Measurements from ENCODE around the gene FRMPD2.
"Not testable (repeated sequence)": the region's sequence is repeated elsewhere in the genome, so short reads cannot be mapped to it uniquely, and the experiment has no call there.

Gene FRMPD2

DNA sequence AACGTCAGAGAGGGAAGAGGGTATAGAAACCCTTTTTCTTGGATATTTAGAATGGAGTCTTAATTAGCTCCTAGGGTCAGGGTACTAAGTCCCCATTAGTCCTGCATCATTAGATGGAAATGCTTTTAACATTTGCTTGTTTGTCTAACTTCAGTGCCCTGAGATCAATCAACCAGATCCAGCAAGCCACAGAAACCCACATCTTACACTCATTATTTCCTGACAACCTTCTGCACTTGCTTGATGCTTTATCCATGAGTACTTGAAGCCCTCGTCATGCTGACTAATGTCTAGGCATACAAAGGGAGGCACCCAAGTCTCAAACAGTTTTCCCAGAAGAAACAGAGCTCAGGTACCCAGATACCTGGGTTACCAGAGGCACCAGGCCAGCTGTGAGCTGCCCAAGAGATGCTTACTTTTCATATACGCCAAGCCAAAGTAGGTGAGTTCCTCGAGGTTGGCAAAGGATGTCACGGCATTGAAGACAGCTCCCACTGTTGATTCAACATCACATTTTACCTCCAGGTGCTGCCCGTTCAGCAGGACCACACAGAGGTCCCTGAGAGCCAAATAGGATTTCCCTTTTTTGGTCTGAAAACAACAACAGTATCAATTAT lies 42.7 kb downstream of the FRMPD2 start:
- no peak for DNase-seq
- Histone ChIP-seq H3K4me3 (ENCODE audit: low read depth, low read length) (no peak overlapping the region), H3K36me3 (no peaks in the 10 kb centered on the region), H3K4me1 (no peaks in the 10 kb centered on the region), H3K27me3 (peaks cover 3% of the 10 kb centered on the region; the same call in 1 of the 2 replicates), H3K9me3 (no peaks in the 10 kb centered on the region)
- TF ChIP-seq, protein P1, sequence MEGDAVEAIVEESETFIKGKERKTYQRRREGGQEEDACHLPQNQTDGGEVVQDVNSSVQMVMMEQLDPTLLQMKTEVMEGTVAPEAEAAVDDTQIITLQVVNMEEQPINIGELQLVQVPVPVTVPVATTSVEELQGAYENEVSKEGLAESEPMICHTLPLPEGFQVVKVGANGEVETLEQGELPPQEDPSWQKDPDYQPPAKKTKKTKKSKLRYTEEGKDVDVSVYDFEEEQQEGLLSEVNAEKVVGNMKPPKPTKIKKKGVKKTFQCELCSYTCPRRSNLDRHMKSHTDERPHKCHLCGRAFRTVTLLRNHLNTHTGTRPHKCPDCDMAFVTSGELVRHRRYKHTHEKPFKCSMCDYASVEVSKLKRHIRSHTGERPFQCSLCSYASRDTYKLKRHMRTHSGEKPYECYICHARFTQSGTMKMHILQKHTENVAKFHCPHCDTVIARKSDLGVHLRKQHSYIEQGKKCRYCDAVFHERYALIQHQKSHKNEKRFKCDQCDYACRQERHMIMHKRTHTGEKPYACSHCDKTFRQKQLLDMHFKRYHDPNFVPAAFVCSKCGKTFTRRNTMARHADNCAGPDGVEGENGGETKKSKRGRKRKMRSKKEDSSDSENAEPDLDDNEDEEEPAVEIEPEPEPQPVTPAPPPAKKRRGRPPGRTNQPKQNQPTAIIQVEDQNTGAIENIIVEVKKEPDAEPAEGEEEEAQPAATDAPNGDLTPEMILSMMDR (IDR thresholded peaks at IDR 0.05; ENCODE audit: low read depth, low read length): no peak

DNA sequence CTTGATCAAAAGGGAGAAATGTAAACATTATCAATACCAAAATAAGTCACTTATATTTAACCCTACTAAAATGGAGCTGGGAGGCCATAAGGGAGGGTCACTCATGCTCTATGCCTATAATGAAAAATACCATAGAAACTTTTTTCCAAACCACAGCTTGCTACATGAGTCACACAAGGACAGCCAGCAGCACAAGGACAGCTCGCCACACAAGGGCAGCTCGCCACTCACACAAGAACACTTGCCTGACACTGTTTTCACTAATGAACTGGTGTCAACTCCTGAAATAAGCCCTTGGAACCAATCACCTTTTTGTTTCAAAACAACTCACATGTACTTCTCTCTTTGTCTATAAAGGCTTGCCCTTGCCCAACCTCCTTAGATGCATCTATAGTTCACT lies 43.3 kb downstream of the FRMPD2 start:
- Histone ChIP-seq H3K4me3 (ENCODE audit: low read depth, low read length) (no peak overlapping the region), H3K4me1 (no peaks in the 10 kb centered on the region), H3K27me3 (peaks cover 3% of the 10 kb centered on the region; the same call in 1 of the 2 replicates), H3K9me3 (no peaks in the 10 kb centered on the region), H3K36me3 (no peaks in the 10 kb centered on the region)
- TF ChIP-seq, protein P1 (IDR thresholded peaks at IDR 0.05; ENCODE audit: low read depth, low read length): no peak
- DNase-seq: no peak

DNA sequence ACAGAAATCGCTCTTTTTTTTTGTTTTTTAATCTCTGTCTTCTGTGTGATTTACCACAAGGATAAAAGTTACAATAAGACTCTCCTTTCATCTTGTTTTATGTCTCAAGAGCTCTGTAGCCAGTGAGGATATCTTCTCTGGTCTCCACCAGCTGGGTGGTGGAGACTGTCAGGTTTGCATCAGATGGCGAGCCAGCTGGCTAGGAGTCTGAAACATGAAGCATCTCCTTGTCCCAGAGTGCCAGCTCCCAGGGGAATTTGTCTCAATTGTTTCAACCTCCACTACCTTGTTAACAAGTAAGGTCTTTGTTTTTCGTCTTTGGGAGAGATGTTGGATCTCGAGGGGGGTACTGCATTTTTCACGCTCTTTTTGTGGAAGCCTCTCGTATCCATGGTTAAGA lies 47.3 kb downstream of the FRMPD2 start:
- TF ChIP-seq, protein P1 (IDR thresholded peaks at IDR 0.05; ENCODE audit: low read depth, low read length): no peak
- H3K4me1 ChIP-seq: no peaks in the 10 kb centered on the region
- DNase-seq: no peak

DNA sequence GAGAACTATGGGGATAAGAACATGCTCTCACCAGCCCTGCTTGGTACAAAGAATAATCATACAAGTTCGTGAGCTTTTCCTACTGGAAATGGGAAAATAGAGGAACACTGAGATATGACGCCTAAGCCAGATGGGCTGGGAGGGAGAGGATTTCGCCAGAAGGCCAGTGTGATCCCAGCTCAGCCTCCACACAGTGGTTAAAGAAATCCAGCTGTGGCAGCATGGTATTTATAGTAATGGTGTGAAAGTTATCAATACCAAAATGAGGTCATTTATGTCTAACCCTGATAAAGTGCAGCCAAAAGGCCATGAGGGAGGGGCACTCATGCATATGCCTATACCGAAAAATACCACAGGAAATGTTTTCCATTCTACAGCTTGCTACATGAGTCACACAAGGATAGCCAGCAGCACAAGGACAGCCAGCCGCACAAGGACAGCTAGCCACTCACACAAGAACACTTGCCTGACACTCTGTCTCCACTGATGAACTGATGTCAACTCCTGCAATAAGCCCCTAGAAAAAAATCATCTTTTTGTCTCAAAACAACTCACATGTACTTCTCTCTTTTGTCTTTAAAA lies 49.4 kb downstream of the FRMPD2 start:
- DNase-seq: no peak
- H3K4me1 ChIP-seq: no peaks in the 10 kb centered on the region
- H3K9me3 ChIP-seq: no peaks in the 10 kb centered on the region
- TF ChIP-seq, protein P1 (IDR thresholded peaks at IDR 0.05; ENCODE audit: low read depth, low read length): no peak
- peaks cover 3% of the 10 kb centered on the region; the same call in 1 of the 2 replicates for H3K27me3 ChIP-seq
- no peak overlapping the region for H3K4me3 ChIP-seq (ENCODE audit: low read depth, low read length)
- H3K36me3 ChIP-seq: no peaks in the 10 kb centered on the region

More for the DNA sequence above, 47.3 kb downstream of the FRMPD2 start:
- no peak overlapping the region for H3K4me3 ChIP-seq (ENCODE audit: low read depth, low read length)
- H3K36me3 ChIP-seq: no peaks in the 10 kb centered on the region
- H3K9me3 ChIP-seq: no peaks in the 10 kb centered on the region
- peaks cover 3% of the 10 kb centered on the region; the same call in 1 of the 2 replicates for H3K27me3 ChIP-seq

DNA sequence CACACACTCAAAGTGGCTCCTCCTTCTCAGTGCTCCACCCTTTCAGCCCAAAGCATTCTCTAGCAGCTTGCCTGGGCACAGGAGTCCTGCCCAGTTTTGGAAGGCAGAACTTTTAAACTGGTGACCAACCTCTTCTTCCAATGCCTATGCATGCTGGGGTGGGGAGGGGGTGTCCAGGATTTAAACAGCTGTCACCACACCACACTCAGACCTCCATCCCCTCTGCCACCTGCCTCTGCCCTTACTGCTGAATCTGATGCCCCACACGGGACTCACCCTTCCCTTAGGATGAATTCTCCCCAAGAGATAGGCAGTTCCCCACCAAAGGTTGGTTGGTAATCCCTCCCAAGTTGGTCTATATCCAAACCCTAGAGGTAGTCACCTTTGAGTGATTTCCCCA lies 50.2 kb downstream of the FRMPD2 start:
- Histone ChIP-seq H3K4me3 (ENCODE audit: low read depth, low read length) (no peak overlapping the region), H3K36me3 (no peaks in the 10 kb centered on the region), H3K4me1 (no peaks in the 10 kb centered on the region), H3K27me3 (peaks cover 3% of the 10 kb centered on the region; the same call in 1 of the 2 replicates), H3K9me3 (no peaks in the 10 kb centered on the region)
- TF ChIP-seq, protein P1 (IDR thresholded peaks at IDR 0.05; ENCODE audit: low read depth, low read length): no peak
- no peak for DNase-seq

DNA sequence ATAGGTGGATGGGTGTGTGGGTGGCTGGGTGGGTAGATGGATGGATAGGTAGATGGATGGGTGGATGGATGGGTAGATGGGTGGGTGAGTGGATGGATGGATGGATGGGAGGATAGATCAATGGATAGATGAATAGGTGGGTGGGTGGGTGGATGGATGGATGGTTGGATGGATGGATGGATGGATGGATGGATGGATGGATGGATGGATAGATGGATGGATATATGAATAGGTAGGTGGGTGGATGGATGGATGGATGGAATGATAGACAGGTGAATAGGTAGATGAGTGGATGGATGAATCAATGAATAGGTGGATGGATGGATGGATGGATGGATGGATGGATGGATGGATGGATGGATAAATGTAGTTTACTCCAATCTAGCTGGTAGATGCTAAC lies 52.7 kb downstream of the FRMPD2 start:
- TF ChIP-seq, protein P1 (IDR thresholded peaks at IDR 0.05; ENCODE audit: low read depth, low read length): no peak
- no peaks in the 10 kb centered on the region for H3K4me1 ChIP-seq
- no peak for DNase-seq
- H3K9me3 ChIP-seq: no peaks in the 10 kb centered on the region
- no peaks in the 10 kb centered on the region for H3K36me3 ChIP-seq
- no peak overlapping the region for H3K4me3 ChIP-seq (ENCODE audit: low read depth, low read length)
- no peaks in the 10 kb centered on the region for H3K27me3 ChIP-seq

DNA sequence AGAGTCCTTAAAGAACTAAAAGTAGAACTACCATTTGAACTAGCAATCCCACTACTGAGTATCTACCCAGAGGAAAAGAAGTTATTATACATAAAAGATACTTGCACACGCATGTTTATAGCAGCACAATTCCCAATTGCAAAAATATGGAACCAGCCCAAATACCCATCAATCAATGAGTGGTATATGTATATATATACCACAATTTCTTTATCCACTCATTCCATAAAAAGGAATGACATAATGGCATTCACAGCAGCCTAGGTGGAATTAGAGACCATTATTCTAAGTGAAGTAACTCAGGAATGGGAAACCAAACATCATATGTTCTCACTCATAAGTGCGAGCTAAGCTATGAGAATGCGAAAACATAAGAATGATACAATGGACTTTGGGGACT lies 53.5 kb downstream of the FRMPD2 start:
- H3K4me3 ChIP-seq (ENCODE audit: low read depth, low read length); H3K4me1 ChIP-seq; H3K9me3 ChIP-seq; H3K27me3 ChIP-seq; DNase-seq; H3K36me3 ChIP-seq: not testable (repeated sequence)
